HG03442 (cell line): ENCODE measurements around the gene SERPINI1.
"Not testable (repeated sequence)": the region's sequence is repeated elsewhere in the genome, so short reads cannot be mapped to it uniquely, and the experiment has no call there.

Experiments used
- ATAC-seq: cut with Tn5 transposase; IDR thresholded peaks from one replicate; pipeline ENCODE4 v1.9.1; 2021; ENCODE audit warnings: mild to moderate bottlenecking, moderate library complexity; ENCODE audit not compliant: unreplicated experiment

SERPINI1 gene

DNA sequence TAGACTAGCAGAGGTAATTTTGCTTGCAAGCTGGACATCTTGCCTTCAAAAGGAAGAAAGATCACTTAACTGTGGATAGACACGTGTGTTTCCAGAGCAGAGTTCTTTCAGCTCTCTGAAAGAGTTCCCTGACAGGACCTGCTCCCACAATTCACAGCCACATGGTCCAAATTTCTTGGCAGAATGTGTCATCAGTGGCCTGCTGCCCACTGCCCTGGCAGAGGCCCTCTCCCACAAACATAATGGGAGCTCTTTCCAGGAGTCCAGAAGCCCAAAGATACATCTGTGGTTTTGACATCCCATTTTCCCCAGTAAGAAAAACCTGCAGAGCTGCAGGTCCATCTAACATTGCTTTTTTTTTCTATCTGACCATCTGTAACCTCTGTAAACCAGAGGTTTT, 48.3 kb downstream of the SERPINI1 start:
- ATAC-seq = no peak

DNA sequence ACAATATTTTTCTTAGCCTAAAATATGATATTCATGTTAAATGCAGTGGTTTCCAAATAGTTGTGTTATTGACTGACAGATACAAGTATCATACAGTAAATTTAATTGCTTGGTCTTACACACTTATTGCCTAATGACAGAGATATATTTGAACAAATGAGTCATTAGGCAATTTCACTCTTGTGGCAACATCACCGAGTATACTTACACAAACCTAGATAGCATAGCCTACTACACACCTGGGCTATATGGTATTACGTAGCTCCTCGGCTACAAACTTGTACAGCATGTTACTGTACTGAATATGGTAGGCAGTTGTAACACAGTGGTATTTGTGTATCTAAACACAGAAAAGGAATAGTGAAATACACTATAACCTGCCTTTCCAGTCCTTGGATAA, 50.3 kb downstream of the SERPINI1 start:
- no peak for ATAC-seq

GRCh38 chr3:167787440-167787839, 51.9 kb downstream of the SERPINI1 start:
- ATAC-seq = no peak

DNA sequence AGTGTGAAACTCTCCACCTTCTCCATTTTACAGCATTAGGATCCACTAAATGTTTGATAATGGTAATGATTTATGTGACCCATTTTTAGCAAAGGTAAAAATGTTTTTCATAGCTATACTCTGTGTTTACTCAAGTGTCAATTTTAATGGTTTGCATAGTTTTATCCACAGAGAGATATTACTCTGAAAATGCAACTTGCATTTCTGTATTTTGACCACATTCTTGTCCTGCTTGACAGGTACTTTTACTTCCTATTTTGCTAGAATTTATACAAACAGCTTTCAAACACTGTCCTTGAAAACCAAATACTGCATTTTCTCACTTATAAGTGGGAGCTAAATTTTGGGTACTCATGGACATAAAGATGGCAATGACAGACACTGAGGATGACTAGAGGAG, 62.9 kb downstream of the SERPINI1 start:
- peak; percentile 83 for ATAC-seq

DNA sequence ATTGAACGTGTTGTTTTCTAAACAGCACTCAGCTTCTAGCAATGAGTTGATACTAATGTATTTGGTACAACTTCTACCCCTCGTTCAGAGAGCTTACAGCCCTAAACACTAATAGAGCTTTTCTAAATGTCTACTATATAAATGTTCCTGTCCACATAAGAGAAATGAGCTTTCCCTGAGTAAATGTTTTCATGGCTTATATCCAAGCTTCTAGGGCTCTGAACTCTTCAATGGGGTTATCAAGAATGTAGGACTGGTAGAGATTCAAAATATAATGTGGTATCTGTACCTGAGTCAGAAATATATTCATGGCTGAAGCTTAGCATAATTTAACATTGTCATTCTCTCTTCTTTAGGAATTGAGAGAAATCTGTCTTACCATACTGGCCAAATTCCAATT, 73.4 kb downstream of the SERPINI1 start:
- ATAC-seq = no peak

- no peak for ATAC-seq
These were observed 74.7 kb downstream of the SERPINI1 start for GRCh38 chr3:167810236-167810635.

DNA sequence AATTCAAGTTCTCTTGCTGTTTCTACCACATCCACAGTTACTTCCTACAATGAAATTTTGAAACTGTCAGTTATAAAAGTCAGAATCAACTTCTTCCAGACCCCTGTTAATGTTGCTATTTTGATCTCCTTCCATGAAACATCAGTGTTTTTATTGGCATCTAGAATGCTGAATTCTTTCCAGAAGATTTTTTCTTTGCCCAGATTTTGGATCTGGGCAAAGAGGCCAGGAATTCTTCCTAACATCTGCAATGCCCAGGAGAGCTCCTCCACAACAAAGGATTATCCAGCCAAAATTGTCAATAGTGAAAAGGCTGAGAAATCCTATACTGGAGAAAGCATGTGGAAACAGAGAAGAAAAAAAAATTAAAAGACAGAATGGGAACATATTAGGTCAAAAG, 75.5 kb downstream of the SERPINI1 start:
- no peak for ATAC-seq

GRCh38 chr3:167813169-167814123, 77.9 kb downstream of the SERPINI1 start:
- ATAC-seq = no peak

DNA sequence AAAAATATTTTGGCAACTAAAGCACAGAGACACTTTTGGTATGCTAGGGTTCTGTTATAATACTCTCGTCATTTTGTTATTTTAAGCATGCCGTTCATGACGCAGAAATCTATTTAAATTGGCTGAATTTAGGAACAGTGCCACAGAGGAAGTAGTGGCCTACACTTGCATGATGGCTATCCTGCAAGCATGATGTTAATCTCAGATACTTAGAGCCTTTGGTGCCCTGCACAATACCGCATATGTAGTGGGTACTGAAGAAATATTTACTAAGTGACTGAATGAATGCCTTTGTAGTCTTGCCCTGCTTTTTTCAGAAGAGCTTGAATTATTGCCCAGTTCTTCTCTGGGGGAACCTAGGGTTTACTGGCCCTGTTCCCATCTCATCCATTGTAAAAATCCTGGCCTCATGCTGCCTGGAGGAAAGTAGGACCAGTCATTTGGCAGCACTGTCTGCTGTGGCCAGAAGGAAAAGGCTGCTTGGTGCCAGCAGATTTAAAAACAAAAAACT, 79.0 kb downstream of the SERPINI1 start:
- ATAC-seq = no peak

GRCh38 chr3:167816953-167817352, 81.4 kb downstream of the SERPINI1 start:
- ATAC-seq = no peak

GRCh38 chr3:167820102-167820865, 84.8 kb downstream of the SERPINI1 start:
- no peak for ATAC-seq

GRCh38 chr3:167821248-167821805, 85.8 kb downstream of the SERPINI1 start:
- ATAC-seq = no peak

GRCh38 chr3:167823738-167824137, 88.2 kb downstream of the SERPINI1 start:
- ATAC-seq = no peak

- not testable (repeated sequence) for ATAC-seq
These were observed 92.1 kb downstream of the SERPINI1 start for GRCh38 chr3:167827588-167827987.

DNA sequence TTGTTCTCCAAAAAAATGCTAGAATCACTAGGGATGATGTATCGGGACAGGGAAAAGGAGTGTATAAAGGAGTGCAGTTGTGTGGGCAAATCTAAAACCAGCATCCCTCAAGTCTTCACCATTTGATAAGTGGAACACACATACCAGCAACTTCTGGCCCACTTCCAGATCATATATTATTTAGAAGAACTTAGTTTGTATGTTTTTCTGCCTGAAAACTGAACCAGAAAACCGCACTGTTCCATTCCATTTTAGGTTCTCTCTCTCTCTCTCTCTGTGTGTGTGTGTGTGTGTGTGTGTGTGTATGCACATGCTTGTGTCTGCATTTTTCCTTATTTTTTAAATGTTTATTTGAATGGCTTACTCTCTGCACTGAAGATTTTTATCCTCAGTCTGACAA, 93.5 kb downstream of the SERPINI1 start:
- no peak for ATAC-seq

GRCh38 chr3:167830007-167830406, 94.5 kb downstream of the SERPINI1 start:
- ATAC-seq = peak; percentile 77

DNA sequence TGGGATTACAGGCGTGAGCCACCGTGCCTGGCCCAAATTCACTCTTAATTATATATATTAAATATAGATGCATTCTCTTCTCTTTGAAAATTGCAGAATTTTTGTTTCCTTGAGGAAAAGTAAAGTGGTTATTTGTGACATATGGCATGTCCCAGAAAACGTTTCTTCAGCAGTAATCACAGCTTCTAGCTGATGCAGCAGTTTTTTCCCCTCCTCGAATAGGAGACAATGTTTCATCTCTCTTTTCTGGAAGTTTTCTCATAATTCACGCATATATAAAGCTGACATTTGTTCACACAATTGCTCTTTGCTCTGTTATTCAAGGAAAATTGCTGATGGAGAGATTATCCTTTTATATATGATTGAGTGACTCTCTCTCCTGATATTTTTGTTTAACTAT, 99.8 kb downstream of the SERPINI1 start:
- ATAC-seq = no peak

- no peak for ATAC-seq
These were observed 100.4 kb downstream of the SERPINI1 start for GRCh38 chr3:167835953-167836352.

- no peak for ATAC-seq
These were observed 101.9 kb downstream of the SERPINI1 start for GRCh38 chr3:167837466-167837865.

GRCh38 chr3:167839460-167840134, 104.1 kb downstream of the SERPINI1 start:
- ATAC-seq = peak; percentile 71

- no peak for ATAC-seq
These were observed 104.7 kb downstream of the SERPINI1 start for GRCh38 chr3:167840247-167840646.
